Kidney tubule cell (primary cell): ENCODE measurements around the gene STRBP.
"Not testable (repeated sequence)": the region's sequence is repeated elsewhere in the genome, so short reads cannot be mapped to it uniquely, and the experiment has no call there.

Experiments used
- DNase-seq: peaks from one replicate; pipeline ENCODE4 v3.0.0-alpha.2; 2018; ENCODE audit warnings: low spot score

STRBP gene

DNA sequence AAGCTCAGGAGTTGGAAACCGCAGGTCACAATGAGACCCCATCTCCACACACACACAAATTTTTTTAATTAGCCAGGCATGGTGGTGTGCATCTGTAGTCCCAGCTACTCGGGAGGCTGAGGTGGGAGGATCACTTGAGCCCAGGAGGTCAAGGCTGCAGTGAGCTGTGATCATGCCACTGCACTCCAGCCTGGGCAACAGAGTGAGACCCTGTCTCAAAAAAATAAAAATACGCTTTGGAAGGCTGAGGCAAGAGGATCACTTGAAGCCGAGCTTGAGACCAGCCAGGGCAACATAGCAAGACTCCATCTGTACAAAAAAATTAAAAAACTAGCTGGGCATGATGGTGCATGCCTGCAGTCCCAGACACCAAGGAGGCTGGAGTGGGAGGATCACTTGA is 19.2 kb downstream of the STRBP start:
- not testable (repeated sequence) for DNase-seq

DNA sequence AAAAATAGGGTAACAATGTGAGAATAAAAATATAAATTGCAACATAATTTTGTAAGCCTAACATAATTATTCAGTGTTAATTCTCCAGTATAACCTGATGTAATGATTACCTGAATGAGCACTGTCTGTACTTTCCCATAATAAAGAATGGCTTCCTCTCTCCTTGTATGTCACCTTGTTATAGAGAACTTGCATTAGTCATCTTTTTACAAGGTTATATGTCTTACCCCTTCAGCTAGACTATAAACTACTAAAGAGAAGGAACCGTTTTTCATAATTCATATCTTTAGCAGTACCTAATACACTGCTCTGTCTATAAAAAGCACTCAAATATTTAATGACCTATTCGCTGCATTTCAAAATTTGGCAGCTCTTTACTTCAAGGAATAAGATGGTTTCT is 19.8 kb downstream of the STRBP start:
- peak; percentile 43 for DNase-seq

- DNase-seq: no peak
Measured at GRCh38 chr9:123246534-123246933, 21.9 kb downstream of the STRBP start.

- no peak for DNase-seq
Measured at GRCh38 chr9:123239726-123240125, 28.7 kb downstream of the STRBP start.

- no peak for DNase-seq
Measured at GRCh38 chr9:123238365-123238764, 30.0 kb downstream of the STRBP start.

- DNase-seq: no peak
Measured at GRCh38 chr9:123237220-123237619, 31.2 kb downstream of the STRBP start.

DNA sequence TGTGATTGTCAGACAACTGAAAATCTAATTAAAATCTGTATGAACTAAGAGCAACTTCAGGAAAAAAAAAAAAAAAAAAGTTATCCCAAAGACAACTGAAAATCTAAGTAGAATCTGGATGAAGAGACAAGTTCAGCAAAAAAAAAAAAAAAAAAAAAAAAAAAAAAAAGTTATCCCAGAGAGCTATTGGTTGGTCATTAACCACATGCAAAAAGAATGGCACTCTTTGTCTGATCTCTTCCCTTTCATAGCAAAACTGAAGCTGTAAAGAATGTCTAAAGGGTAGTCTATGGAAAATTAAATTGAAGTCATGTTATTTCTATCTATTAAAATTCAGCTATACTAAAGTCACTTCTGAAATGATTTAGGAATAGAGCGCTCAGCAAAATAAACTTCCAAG is 32.9 kb downstream of the STRBP start:
- peak; percentile 9 for DNase-seq

DNA sequence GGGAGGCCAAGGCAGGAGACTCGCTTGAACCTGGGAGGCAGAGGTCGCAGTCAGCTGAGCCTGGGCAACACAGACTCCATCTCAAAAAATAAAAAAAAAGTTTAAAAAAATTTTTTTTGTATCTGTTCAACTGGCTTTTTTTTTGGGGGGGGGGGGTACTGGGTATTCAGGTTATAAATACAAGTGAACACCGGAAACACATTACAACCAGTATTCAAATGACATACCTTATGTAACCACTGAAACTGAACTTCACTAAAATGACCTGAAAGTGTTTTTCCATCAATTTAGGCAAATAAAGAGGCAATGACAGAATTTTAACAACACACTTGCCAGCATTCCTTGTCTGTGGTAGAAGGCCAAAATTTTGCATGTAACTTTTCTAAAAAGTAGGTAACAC is 33.5 kb downstream of the STRBP start:
- DNase-seq: no peak

GRCh38 chr9:123232332-123232731 is 36.1 kb downstream of the STRBP start:
- no peak for DNase-seq

DNA sequence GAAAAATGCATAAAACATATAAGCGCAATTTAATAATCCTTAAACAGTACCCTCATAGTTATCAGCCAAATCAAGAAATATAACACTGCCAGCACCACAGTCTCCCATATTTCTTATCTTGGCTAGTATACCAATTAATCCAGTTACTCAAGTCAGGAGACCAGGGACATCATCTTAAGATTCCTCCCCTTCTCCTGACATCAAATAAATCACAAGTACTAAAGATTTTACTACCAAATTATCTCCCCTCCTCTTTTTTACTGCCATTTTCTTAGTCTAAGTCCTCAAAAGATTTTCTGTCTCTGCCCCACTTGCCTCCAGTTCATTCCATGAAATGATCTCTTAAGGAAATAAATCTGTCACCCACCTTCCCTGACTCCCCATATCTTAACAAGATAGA is 37.0 kb downstream of the STRBP start:
- DNase-seq: no peak

- no peak for DNase-seq
Measured at GRCh38 chr9:123228967-123229366, 39.4 kb downstream of the STRBP start.

GRCh38 chr9:123225995-123226394 is 42.4 kb downstream of the STRBP start:
- DNase-seq: peak; percentile 18

DNA sequence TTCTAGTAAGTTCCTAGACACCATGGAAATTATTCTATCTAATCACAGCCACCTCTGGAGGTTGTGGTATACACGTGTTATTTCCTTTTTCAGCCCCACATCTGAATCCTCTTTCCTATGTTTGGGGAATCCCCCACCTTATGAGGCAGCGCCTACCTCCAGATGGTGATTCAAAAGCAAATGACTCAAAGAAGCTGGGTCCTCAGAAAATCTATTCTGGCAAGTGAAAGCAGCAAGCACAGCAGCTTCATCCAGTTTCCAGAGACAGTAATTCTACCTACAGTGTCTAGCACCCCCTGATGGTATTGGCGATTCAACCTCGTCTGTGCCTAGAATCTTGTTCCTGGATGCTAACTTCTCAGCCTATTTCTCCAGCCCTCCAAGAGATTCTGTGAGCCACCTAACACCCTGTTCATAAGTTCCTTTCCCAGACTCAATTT is 43.0 kb downstream of the STRBP start:
- peak; percentile 94 for DNase-seq

GRCh38 chr9:123220127-123220526 is 48.3 kb downstream of the STRBP start:
- no peak for DNase-seq

GRCh38 chr9:123218831-123219230 is 49.6 kb downstream of the STRBP start:
- no peak for DNase-seq

- DNase-seq: no peak
Measured at GRCh38 chr9:123217128-123217654, 51.2 kb downstream of the STRBP start.

GRCh38 chr9:123216251-123216797 is 52.1 kb downstream of the STRBP start:
- no peak for DNase-seq

DNA sequence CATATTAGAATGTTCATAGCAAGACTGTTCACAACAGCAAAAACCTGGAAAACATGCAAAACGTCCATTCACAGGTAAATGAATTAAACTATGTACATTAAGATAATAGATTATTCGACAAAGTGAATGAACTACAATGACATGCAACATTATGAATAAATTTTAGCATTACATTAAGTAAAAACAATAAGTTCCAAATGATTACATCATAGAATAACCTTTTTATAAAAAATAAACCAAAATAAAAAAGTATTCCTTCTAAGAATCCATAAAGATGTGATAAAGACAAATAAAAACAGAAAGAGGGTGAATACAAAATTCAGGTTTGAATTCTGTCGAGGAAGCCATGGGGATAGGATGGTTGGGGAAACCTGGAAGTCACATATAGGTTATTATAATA is 57.3 kb downstream of the STRBP start:
- DNase-seq: no peak

DNA sequence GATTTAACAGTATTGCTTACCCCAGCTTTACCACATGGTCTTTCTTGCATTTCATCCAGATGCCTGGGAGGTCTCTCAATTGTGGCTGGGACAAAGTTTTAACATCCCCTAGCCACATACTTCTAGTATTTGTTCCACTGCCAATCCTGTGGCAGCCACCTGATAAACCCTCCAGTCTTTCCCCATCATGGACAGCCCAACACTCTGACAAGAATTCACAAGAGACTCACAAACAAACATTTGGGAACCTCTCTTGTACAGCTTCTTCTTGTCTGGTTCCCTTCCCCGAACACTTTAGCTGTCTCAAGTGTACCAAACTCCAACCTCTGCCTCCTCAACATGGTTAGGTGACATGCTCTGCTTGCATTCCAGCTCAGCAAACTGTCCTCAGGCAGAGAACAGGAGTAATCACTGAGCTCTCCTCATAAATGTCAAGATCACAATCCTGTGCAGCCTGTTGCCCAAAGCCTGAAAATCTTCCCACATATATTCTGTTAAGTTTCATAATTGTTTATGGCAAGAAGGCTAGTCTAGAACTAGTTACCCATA is 59.7 kb downstream of the STRBP start:
- DNase-seq: no peak

GRCh38 chr9:123206065-123206464 is 62.3 kb downstream of the STRBP start:
- no peak for DNase-seq

DNA sequence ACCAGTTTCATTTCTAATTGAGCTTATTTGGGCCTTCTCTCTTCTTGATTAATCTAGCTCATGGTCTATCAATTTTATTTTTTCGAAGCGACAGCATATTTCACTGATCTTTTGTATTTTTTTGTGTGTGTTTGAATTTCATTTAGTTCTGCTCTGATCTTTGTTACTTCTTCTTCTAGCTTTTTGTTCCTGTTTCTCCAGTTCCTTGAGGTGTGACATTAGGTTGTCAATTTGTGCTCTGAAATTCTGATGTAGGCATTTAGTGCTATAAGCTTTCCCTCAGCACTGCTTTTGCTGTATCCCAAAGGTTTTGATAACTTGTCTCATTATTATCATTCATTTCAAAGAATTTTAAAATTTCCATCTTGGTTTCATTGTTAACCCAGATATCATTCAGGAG is 67.3 kb downstream of the STRBP start:
- no peak for DNase-seq

GRCh38 chr9:123200469-123200868 is 67.9 kb downstream of the STRBP start:
- DNase-seq: not testable (repeated sequence)

GRCh38 chr9:123196124-123196523 is 72.3 kb downstream of the STRBP start:
- DNase-seq: no peak

DNA sequence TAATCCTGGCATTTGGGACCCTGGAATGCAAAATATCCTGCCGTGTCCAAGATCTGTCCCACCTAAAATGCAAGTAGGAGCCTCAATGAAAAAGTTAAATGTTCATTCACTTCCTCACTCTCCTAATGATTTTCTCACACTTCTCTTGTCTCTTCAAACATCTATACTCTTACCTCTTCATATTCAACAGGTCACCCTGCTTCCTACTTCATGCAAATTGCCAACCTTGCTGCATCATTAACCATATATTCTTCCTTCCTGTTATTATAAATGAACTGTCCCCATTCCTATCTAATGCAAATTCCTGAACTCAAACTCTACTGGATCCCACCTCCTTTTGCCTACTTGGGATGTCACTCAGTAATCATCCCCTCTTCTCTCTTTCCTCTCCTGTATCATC is 74.4 kb downstream of the STRBP start:
- no peak for DNase-seq
